NCI-H1048 (cell line): ENCODE results near the gene AQP6.

Experiments used
- DNase-seq: peaks from one replicate; lab custom pipeline; 2025; lab: John Stamatoyannopoulos, UW

AQP6 gene

GRCh38 chr12:49972641-49973360 lies at the start of gene AQP6:
Gene AQP6 (plus strand): TSS chr12:49972947. CDS start chr12:49973174, 227 bp downstream.
- no peak for DNase-seq

GRCh38 chr12:49923035-49923644 lies 49.6 kb upstream of the AQP6 start:
- no peak for DNase-seq

GRCh38 chr12:49923880-49924556 lies 48.7 kb upstream of the AQP6 start:
- no peak for DNase-seq

GRCh38 chr12:49924628-49925246 lies 48.0 kb upstream of the AQP6 start:
- no peak for DNase-seq

- DNase-seq: no peak
Observed at GRCh38 chr12:49925433-49926204, 47.1 kb upstream of the AQP6 start.

GRCh38 chr12:49928471-49928870 lies 44.3 kb upstream of the AQP6 start:
- DNase-seq: no peak

GRCh38 chr12:49929581-49929980 lies 43.2 kb upstream of the AQP6 start:
- no peak for DNase-seq

- DNase-seq: no peak
Observed at GRCh38 chr12:49930515-49931288, 42.0 kb upstream of the AQP6 start.

- no peak for DNase-seq
Observed at GRCh38 chr12:49932023-49932422, 40.7 kb upstream of the AQP6 start.

- no peak for DNase-seq
Observed at GRCh38 chr12:49932533-49933130, 40.1 kb upstream of the AQP6 start.

- no peak for DNase-seq
Observed at GRCh38 chr12:49933796-49934195, 39.0 kb upstream of the AQP6 start.

- DNase-seq: no peak
Observed at GRCh38 chr12:49934505-49934904, 38.2 kb upstream of the AQP6 start.

GRCh38 chr12:49936925-49937324 lies 35.8 kb upstream of the AQP6 start:
- DNase-seq: no peak

- DNase-seq: no peak
Observed at GRCh38 chr12:49937639-49938300, 35.0 kb upstream of the AQP6 start.

GRCh38 chr12:49939307-49939706 lies 33.4 kb upstream of the AQP6 start:
- no peak for DNase-seq

GRCh38 chr12:49939707-49940106 lies 33.0 kb upstream of the AQP6 start:
- no peak for DNase-seq

GRCh38 chr12:49941556-49942511 lies 30.9 kb upstream of the AQP6 start:
- DNase-seq: no peak

- DNase-seq: no peak
Observed at GRCh38 chr12:49942512-49942893, 30.2 kb upstream of the AQP6 start.
